ENCODE data around the gene DYSF. TPM values are rescaled to one million over a fixed set of nuclear protein-coding genes. Genes with fewer than 3 reads are reported as not detected.

DYSF gene
- polyA plus RNA-seq, 3 donors, result 16.0 to 20.5 (median 17.0) TPM

DNA sequence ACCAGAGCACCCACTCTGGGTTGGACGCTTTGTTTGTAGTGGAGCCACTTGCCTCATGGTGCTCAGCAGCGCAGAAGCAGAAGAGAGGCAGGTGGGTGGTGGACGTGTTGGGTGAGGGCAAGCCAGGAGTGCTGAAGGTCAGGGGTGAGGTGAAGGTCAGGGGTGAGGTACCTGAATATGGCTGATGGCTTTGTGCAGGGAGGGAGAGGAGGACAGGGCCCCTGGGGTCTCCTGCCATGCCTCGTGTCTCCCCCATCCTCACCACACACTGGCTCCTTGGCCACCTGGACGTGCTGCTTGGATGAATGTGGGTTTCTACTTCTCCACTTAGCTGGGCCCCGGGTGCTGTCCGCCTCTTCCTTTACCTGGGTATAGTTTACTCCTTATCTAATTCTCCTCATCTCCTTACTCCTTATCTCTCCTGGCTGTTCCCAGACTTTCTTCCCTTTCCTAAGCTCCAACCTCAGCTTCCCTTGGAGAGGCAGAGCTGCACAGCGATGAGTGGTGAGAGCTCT is 68.1 kb downstream of the DYSF start:
- no peak for DNase-seq (ENCODE audit: low read depth in 3 of 3, low spot score in 2 of 3)

DNA sequence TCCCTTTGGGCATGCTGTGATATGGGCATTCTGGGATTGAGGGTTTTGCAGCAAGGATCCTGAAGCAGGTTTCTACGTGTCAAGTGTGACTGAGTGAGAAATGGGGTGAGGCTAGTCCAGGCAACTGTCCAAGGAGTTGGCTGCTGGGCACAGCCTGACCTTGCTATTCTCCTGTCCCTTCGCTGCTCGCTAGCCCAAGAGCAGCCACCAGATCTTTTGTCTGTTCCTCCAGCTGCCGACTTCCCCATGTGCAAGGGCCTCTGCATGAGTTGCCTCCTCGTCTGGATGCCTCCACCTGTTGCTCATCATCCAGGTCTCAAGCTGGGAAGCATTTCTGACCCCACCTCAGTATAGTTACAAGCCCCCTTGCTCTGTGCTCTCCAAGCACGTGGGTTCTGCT is 71.1 kb downstream of the DYSF start:
- no peak for DNase-seq (ENCODE audit: low read depth in 3 of 3, low spot score in 2 of 3)

- DNase-seq (ENCODE audit: low read depth in 3 of 3, low spot score in 2 of 3), result no peak
These were observed 72.8 kb downstream of the DYSF start for GRCh38 chr2:71526141-71526540.

GRCh38 chr2:71526975-71527374 is 73.6 kb downstream of the DYSF start:
- DNase-seq (ENCODE audit: low read depth in 3 of 3, low spot score in 2 of 3), result no peak

DNA sequence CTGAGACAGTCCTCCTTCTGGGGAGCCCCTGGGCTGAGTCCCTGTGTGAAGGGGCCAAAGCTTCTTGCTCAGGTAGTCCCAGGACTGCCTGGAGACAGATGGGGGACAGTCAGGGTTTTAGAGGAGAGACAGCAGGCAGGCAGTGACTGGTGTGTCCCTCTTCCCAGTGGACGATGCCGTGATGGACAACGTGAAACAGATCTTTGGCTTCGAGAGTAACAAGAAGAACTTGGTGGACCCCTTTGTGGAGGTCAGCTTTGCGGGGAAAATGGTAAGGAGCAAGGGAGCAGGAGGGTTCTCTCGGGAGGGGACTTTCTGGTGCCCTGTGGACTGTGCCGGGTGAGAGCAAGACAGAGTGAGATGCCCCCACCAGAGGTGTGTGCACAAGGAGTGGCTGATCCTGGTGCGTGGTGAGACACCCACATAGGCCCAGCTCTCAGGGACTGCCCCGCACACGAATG is 74.8 kb downstream of the DYSF start:
- no peak for DNase-seq (ENCODE audit: low read depth in 3 of 3, low spot score in 2 of 3)

DNA sequence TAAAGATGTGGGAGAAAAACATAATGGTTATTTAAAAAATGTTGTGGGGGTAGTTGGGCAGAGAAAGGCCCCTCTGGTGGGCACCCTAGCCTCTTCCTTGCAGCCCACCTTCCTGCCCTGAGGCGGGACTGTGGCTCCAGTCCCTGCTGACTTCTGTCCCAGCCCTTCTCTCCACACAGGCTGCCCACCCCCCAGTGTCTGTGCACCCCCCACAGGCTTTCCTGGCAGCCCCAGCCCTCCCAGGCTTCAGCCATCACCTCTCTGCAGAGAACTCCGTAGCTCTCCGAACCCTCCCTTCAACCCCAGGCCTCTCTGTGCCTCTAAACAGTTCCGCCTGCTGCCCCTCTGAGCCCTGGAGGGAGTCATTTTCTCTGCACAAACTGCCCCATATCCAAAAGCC is 75.4 kb downstream of the DYSF start:
- no peak for DNase-seq (ENCODE audit: low read depth in 3 of 3, low spot score in 2 of 3)

GRCh38 chr2:71530211-71530610 is 76.8 kb downstream of the DYSF start:
- DNase-seq (ENCODE audit: low read depth in 3 of 3, low spot score in 2 of 3), result no peak

DNA sequence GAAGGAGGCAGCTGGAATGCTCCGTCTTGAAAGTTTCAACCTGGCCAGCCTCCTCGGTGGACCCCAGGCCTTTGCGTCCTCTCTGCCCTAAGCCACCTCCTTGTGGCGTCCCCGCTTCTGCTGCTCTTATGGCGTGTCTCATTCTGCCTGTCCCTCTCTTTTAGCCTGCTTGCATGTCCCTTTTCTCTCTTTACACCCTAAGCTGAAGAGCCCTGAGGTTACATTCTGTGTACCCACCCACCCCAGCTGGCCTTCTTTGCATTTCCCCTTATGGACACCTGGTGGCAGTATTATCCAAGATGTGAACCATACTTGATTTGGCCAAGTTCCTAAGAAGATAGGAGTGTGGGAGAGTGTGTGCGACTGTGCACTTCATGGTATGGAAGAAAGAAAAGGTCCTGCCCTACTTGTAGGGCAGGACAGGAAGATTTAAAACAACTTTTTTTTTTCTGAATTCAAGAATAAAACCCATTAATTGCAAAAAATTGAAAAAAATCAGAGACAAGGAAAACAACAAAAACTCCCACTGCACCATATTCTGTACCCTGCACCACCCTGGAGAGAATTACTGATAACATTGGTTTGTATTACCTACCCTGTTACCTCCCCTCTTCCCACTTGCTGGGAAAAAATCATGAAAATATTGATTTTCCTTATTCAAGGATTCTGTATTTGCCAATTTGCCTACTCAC is 77.4 kb downstream of the DYSF start:
- DNase-seq (ENCODE audit: low read depth in 3 of 3, low spot score in 2 of 3), result no peak

- DNase-seq (ENCODE audit: low read depth in 3 of 3, low spot score in 2 of 3), result no peak
These were observed 78.2 kb downstream of the DYSF start for GRCh38 chr2:71531522-71532047.

- DNase-seq (ENCODE audit: low read depth in 3 of 3, low spot score in 2 of 3), result no peak
These were observed 79.0 kb downstream of the DYSF start for GRCh38 chr2:71532327-71532726.

DNA sequence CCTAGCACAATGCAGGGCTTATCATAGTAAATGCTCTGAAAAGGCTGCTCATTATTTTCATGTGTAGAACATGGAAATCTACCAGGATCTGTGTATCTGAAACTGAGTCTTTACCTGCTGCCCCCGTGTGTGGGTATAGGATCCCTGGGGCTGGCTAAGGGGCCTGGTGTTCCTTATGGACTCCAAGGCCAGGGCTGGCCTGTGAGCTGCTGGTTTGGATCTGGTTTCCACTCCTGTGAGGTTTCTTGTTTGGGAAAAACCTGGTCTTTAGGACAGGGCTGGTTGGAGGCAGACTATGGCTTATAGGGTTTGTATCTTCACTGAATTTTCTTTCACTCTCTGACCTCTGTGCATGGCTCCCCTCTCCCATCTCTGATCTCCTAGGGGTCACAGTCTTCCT is 80.8 kb downstream of the DYSF start:
- no peak for DNase-seq (ENCODE audit: low read depth in 3 of 3, low spot score in 2 of 3)

DNA sequence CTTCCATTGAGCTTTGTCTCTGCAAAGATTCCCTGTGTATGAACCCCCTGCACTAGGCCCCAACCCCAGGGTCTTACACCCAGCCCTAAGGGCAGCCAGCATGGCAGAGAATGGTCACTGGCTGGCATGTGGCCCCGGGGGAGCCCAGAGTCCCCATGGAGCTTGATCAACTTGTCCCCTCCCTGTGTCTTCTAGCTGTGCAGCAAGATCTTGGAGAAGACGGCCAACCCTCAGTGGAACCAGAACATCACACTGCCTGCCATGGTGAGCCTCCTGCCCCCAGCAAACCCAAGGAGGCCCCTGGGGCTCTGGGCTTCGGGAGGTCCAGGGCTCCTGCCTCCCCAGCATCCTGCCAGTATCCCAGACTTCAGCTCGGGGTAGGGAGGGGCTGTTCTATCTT is 81.5 kb downstream of the DYSF start:
- DNase-seq (ENCODE audit: low read depth in 3 of 3, low spot score in 2 of 3), result no peak

DNA sequence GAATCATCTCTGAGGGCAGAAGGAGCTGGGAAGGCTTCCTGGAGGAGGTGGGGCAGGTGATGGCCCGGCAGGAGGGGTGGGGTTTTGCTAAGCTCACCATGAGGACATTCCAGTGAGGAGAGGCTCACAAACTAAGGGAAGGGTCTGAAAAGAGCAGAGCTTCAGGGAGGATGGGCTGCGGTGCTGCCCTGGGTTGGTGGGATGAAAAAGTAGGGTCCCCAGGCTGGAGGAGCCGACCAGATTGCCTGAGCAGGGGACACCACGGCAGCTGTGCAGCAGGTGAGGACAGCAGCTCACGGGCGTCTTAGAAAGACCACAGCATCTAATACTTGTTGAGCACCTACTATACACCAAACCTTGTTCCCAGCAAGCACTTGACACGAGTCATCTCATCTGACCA is 82.2 kb downstream of the DYSF start:
- no peak for DNase-seq (ENCODE audit: low read depth in 3 of 3, low spot score in 2 of 3)

DNA sequence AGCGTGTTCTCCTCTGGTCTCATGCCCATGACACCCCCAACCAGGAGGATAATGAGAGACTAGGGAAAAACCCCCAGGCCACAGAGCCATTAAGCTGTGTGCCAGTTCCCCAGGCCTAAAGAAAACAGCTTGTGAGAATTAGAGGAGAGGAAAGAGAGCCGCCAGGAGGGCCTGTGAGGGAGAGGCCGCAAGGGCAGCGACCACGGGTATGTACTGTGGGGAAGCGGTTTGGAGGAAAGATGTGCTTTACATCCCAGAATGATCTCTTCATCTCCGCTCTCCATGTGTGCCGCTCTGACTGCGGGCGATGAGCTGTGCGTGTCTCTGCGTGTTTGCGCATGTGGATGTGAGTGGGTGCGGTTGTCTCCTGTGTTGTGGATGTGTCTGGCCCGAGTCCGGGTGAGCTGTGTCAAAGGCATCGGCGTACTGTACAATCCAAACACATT is 82.9 kb downstream of the DYSF start:
- no peak for DNase-seq (ENCODE audit: low read depth in 3 of 3, low spot score in 2 of 3)

DNA sequence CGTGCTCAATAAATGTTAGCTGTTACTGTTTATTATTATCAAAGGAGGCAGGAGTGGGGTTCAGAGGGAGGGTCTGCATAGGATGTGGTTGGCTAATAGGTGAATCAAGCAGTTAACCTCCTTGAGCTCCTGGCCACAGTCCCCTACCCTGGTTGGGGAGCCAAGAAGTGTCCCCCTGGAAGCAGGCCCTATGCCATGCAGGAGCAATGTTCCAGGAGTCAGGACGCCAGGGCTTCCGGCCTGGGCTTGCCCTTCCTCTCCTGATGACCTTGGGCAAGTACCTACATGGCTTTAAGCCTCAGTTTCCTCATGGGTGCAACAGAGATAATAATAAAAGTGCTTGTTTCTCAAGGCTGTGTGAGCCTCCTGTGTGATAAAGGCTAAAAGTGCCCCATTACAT is 84.9 kb downstream of the DYSF start:
- no peak for DNase-seq (ENCODE audit: low read depth in 3 of 3, low spot score in 2 of 3)

DNA sequence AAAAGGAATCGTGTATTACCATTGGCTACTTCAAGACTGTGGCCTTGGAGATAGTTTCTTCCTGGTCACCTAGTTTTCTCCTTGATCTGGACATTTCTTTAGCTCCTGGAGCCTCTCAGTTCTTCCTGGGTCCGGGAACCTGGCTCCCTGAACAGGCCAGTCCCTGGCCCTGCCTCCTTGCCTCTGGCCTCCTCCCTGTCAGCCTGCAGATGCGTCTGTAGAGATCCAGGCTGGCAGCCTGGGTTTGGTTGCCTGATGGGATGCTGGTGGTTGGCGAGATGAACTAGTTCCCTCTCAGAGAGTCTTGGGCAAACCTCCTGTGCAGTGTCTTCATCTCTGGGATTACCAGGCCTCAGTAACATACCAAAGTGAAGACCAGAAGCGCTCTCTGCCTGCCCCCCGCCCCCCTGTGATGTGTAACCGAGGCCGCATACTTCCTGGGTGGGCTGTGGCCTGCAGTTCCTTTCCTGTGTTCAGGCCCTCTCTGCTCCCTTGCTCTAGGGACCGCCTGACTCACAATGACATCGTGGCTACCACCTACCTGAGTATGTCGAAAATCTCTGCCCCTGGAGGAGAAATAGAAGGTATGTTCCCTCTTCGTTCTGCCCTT is 85.4 kb downstream of the DYSF start:
- no peak for DNase-seq (ENCODE audit: low read depth in 3 of 3, low spot score in 2 of 3)

GRCh38 chr2:71540818-71541217 is 87.5 kb downstream of the DYSF start:
- no peak for DNase-seq (ENCODE audit: low read depth in 3 of 3, low spot score in 2 of 3)

- DNase-seq (ENCODE audit: low read depth in 3 of 3, low spot score in 2 of 3), result no peak
These were observed 91.7 kb downstream of the DYSF start for GRCh38 chr2:71544919-71545571.

DNA sequence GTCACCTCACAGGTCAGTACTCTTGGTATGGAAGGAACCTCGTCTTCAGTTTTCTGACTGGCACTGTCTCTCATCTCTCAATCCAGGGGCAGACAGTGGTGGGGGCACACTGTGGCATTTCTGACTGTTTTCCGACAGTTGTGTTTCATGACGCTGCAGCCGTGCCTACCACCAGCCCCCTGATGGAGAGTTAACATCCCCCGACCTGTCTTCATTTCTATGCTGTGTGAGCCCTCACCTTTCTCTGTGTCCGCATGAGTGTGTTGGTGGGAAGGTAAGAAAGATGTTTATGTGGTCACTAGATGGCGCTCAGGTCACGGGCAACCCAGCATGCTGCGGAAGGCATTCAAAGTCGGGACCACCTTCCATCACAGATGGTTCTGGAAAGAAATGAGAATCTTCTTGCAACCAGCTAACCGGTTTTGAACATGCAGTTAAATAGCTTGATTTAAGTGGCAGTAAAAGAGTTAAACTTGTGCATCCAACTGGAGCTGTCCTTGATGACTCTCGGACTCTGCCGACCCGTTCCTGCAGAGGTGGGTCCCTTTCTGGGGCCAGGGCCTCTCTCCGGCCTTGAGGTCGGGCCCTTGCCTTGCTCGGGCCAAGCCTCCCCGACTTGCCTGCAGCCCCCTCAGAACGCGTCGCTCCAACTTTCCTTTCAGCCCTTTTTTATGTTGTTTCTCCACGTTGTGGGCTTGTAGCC is 92.4 kb downstream of the DYSF start:
- peak in 1 of 3 donors; percentile 64 for DNase-seq (ENCODE audit: low read depth in 3 of 3, low spot score in 2 of 3)

- no peak for DNase-seq (ENCODE audit: low read depth in 3 of 3, low spot score in 2 of 3)
These were observed 92.9 kb downstream of the DYSF start for GRCh38 chr2:71546275-71546638.

DNA sequence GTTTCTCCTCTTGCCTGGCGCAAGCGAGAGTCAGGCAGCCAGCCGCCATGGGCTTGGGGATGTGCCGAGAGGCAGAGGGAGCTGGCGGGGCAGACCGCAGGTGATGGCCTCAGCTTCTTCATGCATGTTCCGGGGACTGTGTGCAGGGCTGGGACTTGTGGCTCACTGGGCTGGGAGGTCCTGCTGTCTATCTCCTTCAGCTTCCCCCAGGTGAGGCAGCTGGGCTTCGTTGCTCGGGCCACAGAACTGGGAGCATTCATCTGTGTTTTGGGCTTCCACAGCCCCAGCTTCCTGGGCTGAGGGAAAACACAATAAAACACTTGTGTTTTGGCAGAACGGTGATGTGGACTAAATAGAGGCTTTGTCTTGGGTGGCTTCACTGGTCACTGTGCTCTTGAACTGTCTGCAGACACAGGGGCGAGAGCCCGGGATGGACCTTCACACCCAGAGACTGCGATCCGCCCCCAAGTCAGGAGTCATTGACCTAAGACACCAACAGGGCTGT is 93.5 kb downstream of the DYSF start:
- DNase-seq (ENCODE audit: low read depth in 3 of 3, low spot score in 2 of 3), result no peak

All from right renal cortex interstitium (tissue), 3 donors.